DND-41 (cell line): ENCODE results near the gene VSNL1.

ENCODE experiments used
- ATAC-seq: fragments of 200-7000 bp; cut with Tn5 transposase; 3 replicates; pipeline ENCODE4 v1.9.1; 2021; ENCODE audit warnings: low read depth; ENCODE audit not compliant: insufficient read depth
- DNase-seq: peaks from one replicate; pipeline ENCODE4 v3.0.0-alpha.2; 2020
- H2AFZ ChIP-seq: 2 replicates; pipeline ENCODE4 v1.6.0; 2012; ENCODE audit warnings: low read depth, low read length
- H3K27ac ChIP-seq: 2 replicates; pipeline ENCODE4 v1.5.1; 2012; ENCODE audit warnings: low read length, inconsistent platforms
- H3K27me3 ChIP-seq: fragments of 200-600 bp; sonication (generic); 2 replicates; pipeline ENCODE4 v1.6.0; 2012; ENCODE audit warnings: low read length, mild to moderate bottlenecking, inconsistent platforms; ENCODE audit not compliant: insufficient read depth, poor library complexity
- H3K36me3 ChIP-seq: 2 replicates; pipeline ENCODE4 v1.5.1; 2012; ENCODE audit warnings: low read length, inconsistent platforms; ENCODE audit not compliant: insufficient read depth
- H3K4me1 ChIP-seq: 2 replicates; pipeline ENCODE4 v1.5.1; 2012; ENCODE audit warnings: mild to moderate bottlenecking, low read length; ENCODE audit not compliant: insufficient read depth
- H3K4me2 ChIP-seq: 2 replicates; pipeline ENCODE4 v1.6.0; 2012; ENCODE audit warnings: mild to moderate bottlenecking, moderate library complexity, low read length, inconsistent platforms; ENCODE audit not compliant: insufficient read depth
- H3K4me3 ChIP-seq, 2 experiments: fragments of 200-600 bp in 1 of 2; shearing (Covaris generic) in 1 of 2; 2 replicates each; pipeline ENCODE4 v1.5.1; 2012 to 2016; ENCODE audit warnings: inconsistent platforms in 2 of 2, low read length in 2 of 2, mild to moderate bottlenecking in 2 of 2, low read depth in 1 of 2, moderate library complexity in 1 of 2
- H3K79me2 ChIP-seq: 2 replicates; pipeline ENCODE4 v1.6.0; 2012; ENCODE audit warnings: low read length, inconsistent platforms; ENCODE audit not compliant: insufficient read depth
- H3K9ac ChIP-seq: 2 replicates; pipeline ENCODE4 v1.6.0; 2012; ENCODE audit warnings: low read depth, mild to moderate bottlenecking, inconsistent platforms, low read length, moderate library complexity
- H3K9me3 ChIP-seq: 2 replicates; pipeline ENCODE4 v1.5.1; 2012; ENCODE audit warnings: low read length, moderate library complexity, mild to moderate bottlenecking, inconsistent platforms; ENCODE audit not compliant: insufficient read depth, severe bottlenecking
- H4K20me1 ChIP-seq: 2 replicates; pipeline ENCODE4 v1.6.0; 2012; ENCODE audit warnings: low read length; ENCODE audit not compliant: insufficient read depth
- EZH2 ChIP-seq: IDR thresholded peaks from 3 replicates; pipeline ENCODE4 v1.6.1; 2012; ENCODE audit warnings: borderline replicate concordance, low read depth, mild to moderate bottlenecking, moderate library complexity, low read length, inconsistent platforms; ENCODE audit not compliant: severe bottlenecking
- TF ChIP-seq, protein P1 (sequence below): IDR thresholded peaks from 2 replicates; pipeline ENCODE4 v1.5.1; 2012; ENCODE audit warnings: borderline replicate concordance, low read length, moderate library complexity, mild to moderate bottlenecking; ENCODE audit not compliant: poor library complexity, severe bottlenecking; ENCODE audit errors: extremely low read depth

The VSNL1 gene

DNA sequence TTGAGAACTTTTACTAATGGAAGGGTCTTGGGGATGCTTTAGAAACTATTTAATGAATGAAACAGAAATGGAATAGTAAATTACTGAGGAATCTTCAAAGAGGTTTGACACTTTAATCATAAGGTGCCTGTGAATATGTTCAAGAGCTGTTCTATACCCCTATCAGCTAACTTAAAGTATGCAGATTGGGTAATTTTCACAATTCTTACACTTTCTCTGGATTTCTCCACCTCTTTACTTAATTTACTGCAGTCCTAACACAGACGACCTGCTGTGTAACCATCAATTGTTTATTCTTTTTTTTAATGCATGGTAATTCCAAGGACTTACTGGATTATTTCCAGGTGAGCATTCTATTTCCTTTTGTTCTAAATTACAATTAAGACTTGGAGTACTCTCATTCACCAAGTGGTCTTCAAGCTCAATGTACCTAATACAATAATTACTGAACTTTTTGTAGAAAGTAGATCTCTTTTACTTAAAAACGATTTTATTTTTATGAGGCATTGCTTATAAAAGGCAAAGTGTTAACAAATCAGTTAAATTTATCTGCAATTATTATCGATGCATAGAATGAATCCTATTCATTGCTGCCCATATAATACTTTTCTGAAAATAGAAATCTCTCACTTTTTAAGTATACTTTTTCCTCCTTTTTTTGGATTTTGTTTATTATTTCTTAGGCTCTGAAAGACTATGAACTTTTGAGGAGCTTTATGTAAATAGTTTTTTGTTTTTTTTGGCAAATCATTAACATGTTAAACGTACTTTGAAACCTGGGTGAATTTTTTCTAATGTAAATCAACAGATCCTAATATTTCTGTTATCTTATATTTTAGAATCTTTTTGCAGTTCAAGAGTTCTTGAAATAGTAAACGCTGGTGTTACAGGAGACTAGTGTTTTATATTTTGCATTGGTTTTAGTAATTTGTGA lies 5.5 kb downstream of the VSNL1 start:
- no peaks in the 10 kb centered on the region for H3K36me3 ChIP-seq
- H4K20me1 ChIP-seq: no peaks in the 10 kb centered on the region
- no peak overlapping the region for H3K4me3 ChIP-seq
- H3K27me3 ChIP-seq: no peaks in the 10 kb centered on the region
- no peak for TF ChIP-seq EZH2
- TF ChIP-seq, protein P1, sequence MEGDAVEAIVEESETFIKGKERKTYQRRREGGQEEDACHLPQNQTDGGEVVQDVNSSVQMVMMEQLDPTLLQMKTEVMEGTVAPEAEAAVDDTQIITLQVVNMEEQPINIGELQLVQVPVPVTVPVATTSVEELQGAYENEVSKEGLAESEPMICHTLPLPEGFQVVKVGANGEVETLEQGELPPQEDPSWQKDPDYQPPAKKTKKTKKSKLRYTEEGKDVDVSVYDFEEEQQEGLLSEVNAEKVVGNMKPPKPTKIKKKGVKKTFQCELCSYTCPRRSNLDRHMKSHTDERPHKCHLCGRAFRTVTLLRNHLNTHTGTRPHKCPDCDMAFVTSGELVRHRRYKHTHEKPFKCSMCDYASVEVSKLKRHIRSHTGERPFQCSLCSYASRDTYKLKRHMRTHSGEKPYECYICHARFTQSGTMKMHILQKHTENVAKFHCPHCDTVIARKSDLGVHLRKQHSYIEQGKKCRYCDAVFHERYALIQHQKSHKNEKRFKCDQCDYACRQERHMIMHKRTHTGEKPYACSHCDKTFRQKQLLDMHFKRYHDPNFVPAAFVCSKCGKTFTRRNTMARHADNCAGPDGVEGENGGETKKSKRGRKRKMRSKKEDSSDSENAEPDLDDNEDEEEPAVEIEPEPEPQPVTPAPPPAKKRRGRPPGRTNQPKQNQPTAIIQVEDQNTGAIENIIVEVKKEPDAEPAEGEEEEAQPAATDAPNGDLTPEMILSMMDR: no peak
- no peak for ATAC-seq
- H3K27ac ChIP-seq: no peak overlapping the region
- no peaks in the 10 kb centered on the region for H3K79me2 ChIP-seq
- DNase-seq: no peak
- no peaks in the 10 kb centered on the region for H3K9me3 ChIP-seq
- no peak overlapping the region for H2AFZ ChIP-seq
- no peak overlapping the region for H3K9ac ChIP-seq
- no peak overlapping the region for H3K4me2 ChIP-seq
- no peaks in the 10 kb centered on the region for H3K4me1 ChIP-seq

DNA sequence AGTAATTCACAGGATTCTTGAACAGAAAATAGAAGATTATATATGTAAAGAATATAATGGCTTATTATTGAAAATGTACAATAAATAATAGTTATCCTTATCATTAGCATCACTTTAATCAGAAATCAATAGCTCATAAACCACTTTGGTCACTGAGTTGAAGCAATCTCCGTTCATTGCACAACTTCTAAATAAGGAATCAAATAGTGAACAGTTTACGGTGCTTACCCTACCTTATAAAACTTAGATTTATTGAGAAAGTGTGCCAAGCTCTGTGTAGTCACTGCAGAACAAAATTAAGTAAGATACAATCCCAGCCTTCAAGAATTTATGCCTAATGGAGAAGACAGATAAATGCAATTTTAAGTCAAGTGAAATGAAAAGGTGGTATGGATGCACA lies 6.7 kb downstream of the VSNL1 start:
- ATAC-seq (no peak), DNase-seq (no peak)
- H3K27me3 ChIP-seq: no peaks in the 10 kb centered on the region
- H3K4me2 ChIP-seq: no peak overlapping the region
- H3K36me3 ChIP-seq: no peaks in the 10 kb centered on the region
- no peaks in the 10 kb centered on the region for H3K4me1 ChIP-seq
- H3K27ac ChIP-seq: no peak overlapping the region
- no peaks in the 10 kb centered on the region for H4K20me1 ChIP-seq
- no peak for TF ChIP-seq EZH2
- TF ChIP-seq, protein P1: no peak
- no peak overlapping the region for H3K9ac ChIP-seq
- H3K4me3 ChIP-seq: no peak overlapping the region
- no peaks in the 10 kb centered on the region for H3K79me2 ChIP-seq
- H3K9me3 ChIP-seq: no peaks in the 10 kb centered on the region
- H2AFZ ChIP-seq: no peak overlapping the region

DNA sequence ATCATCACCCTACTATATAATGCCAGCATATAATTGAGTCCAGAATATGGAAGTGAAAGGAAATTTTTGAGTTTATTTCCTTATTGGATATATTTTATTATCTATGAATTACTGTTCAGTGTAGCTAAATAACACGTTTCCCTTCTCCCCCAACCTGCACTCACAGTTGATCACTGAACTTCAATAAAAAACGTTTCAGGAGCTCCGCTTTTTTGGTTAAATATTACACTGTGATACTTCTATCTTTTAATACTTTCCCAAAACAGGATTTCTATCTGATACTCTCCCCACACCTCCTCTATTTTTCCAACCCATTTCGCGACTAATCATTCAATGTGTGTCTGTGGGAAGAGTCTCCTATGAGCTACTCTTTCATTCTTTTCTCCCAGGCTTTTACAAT lies 7.2 kb downstream of the VSNL1 start:
- Histone ChIP-seq H3K27me3 (no peaks in the 10 kb centered on the region), H3K9me3 (no peaks in the 10 kb centered on the region), H3K36me3 (no peaks in the 10 kb centered on the region), H3K4me2 (no peak overlapping the region), H4K20me1 (no peaks in the 10 kb centered on the region), H3K27ac (no peak overlapping the region), H3K79me2 (no peaks in the 10 kb centered on the region), H2AFZ (no peak overlapping the region), H3K9ac (no peak overlapping the region), H3K4me3 (no peak overlapping the region), H3K4me1 (no peaks in the 10 kb centered on the region)
- ATAC-seq (no peak), DNase-seq (no peak)
- TF ChIP-seq, protein P1: no peak
- TF ChIP-seq EZH2: no peak
